Osteocyte (in vitro differentiated cells): ENCODE data around the gene GNA12. TPM values are rescaled to one million over a fixed set of nuclear protein-coding genes. Genes with fewer than 3 reads are reported as not detected.

ENCODE experiments used
- DNase-seq: peaks from one replicate; pipeline ENCODE4 v3.0.0; 2021; ENCODE audit warnings: mixed read lengths; ENCODE audit not compliant: unreplicated experiment; ENCODE audit errors: extremely low spot score
- H3K27ac Mint-ChIP-seq: one replicate; pipeline ENCODE4 v1.8.0; 2021; ENCODE audit warnings: mild to moderate bottlenecking, mixed read lengths; ENCODE audit not compliant: unreplicated experiment
- H3K27me3 Mint-ChIP-seq: one replicate; pipeline ENCODE4 v1.8.0; 2021; ENCODE audit warnings: mixed read lengths; ENCODE audit not compliant: unreplicated experiment
- H3K36me3 Mint-ChIP-seq: one replicate; pipeline ENCODE4 v1.8.0; 2021; ENCODE audit warnings: mixed read lengths; ENCODE audit not compliant: unreplicated experiment
- H3K4me1 Mint-ChIP-seq: one replicate; pipeline ENCODE4 v1.8.0; 2021; ENCODE audit warnings: mixed read lengths; ENCODE audit not compliant: unreplicated experiment
- H3K4me3 Mint-ChIP-seq: one replicate; pipeline ENCODE4 v1.8.0; 2021; ENCODE audit warnings: mild to moderate bottlenecking, moderate library complexity, mixed read lengths; ENCODE audit not compliant: unreplicated experiment
- H3K9me3 Mint-ChIP-seq: one replicate; pipeline ENCODE4 v1.8.0; 2021; ENCODE audit warnings: mixed read lengths; ENCODE audit not compliant: unreplicated experiment
- total RNA-seq: library from RNA; stranded (reverse); gene quantifications from 2 replicates; pipeline ENCODE4 v1.2.1, GENCODE V29; 2021
- TF ChIP-seq, protein P1 (sequence below): fragments of 200-600 bp; sonication (generic); IDR thresholded peaks from 2 replicates; pipeline ENCODE4 v1.5.0; 2021; ENCODE audit warnings: antibody characterized with exemption, mild to moderate bottlenecking, moderate library complexity

GNA12 gene
- total RNA-seq, 1 donor from 2014 or later, result 69.5 TPM

DNA sequence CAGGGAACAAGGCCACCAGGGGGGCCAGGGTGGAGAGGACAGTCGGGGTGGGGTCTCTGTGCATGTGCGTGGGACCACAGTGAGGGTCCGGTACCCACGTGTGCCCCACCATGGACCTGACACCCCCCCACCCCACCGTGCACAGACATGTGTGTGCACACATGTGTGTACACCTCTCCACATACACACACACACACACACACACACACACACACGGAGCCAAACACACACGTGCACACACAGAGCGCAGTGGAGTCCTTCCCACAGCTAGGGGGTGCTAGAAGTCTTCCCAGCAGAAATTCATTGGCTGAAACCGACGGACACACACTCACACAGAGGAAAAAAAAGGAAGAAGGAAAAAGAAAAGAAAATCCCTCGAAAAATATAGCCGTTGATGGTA, 42.8 kb upstream of the GNA12 start:
- Mint-ChIP-seq H3K36me3 (no peaks in the 10 kb centered on the region), H3K4me3 (no peak overlapping the region), H3K4me1 (peaks cover 2% of the 10 kb centered on the region), H3K27ac (no peak overlapping the region), H3K27me3 (peaks cover 11% of the 10 kb centered on the region), H3K9me3 (no peaks in the 10 kb centered on the region)
- TF ChIP-seq, protein P1, sequence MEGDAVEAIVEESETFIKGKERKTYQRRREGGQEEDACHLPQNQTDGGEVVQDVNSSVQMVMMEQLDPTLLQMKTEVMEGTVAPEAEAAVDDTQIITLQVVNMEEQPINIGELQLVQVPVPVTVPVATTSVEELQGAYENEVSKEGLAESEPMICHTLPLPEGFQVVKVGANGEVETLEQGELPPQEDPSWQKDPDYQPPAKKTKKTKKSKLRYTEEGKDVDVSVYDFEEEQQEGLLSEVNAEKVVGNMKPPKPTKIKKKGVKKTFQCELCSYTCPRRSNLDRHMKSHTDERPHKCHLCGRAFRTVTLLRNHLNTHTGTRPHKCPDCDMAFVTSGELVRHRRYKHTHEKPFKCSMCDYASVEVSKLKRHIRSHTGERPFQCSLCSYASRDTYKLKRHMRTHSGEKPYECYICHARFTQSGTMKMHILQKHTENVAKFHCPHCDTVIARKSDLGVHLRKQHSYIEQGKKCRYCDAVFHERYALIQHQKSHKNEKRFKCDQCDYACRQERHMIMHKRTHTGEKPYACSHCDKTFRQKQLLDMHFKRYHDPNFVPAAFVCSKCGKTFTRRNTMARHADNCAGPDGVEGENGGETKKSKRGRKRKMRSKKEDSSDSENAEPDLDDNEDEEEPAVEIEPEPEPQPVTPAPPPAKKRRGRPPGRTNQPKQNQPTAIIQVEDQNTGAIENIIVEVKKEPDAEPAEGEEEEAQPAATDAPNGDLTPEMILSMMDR, result peak; percentile 74
- no peak for DNase-seq

- Mint-ChIP-seq H3K4me1 (peaks cover 2% of the 10 kb centered on the region), H3K27ac (no peak overlapping the region), H3K9me3 (no peaks in the 10 kb centered on the region), H3K4me3 (no peak overlapping the region), H3K36me3 (no peaks in the 10 kb centered on the region), H3K27me3 (peaks cover 11% of the 10 kb centered on the region)
- TF ChIP-seq, protein P1, result no peak
- DNase-seq, result no peak
Observed at GRCh38 chr7:2886391-2886790, 42.3 kb upstream of the GNA12 start.

GRCh38 chr7:2884161-2884560, 40.1 kb upstream of the GNA12 start:
- Mint-ChIP-seq H3K36me3 (no peaks in the 10 kb centered on the region), H3K4me3 (no peak overlapping the region), H3K4me1 (peaks cover 2% of the 10 kb centered on the region), H3K9me3 (no peaks in the 10 kb centered on the region), H3K27me3 (peaks cover 13% of the 10 kb centered on the region), H3K27ac (no peak overlapping the region)
- no peak for DNase-seq
- TF ChIP-seq, protein P1, result no peak

DNA sequence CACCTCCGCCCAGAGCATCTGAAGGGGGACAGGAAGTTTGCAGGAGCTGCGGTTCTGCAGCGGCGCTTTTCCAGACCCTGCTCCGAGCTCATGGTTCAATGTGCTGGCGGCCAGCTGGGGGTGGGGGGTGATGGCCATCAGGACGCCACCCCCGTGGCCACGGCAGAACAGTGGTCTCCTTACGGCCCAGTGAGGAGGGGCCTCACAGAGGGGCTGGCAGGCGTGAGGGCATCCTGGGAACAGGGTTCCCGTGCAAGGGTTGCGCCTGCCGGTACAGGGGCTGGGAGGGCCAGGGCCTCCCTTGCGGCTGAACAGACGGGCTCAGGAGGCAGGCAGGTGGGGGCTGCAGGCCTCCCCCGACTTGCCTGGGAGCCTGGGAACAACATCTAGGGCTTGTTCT, 39.0 kb upstream of the GNA12 start:
- H3K9me3 Mint-ChIP-seq, result no peaks in the 10 kb centered on the region
- peaks cover 13% of the 10 kb centered on the region for H3K27me3 Mint-ChIP-seq
- no peak overlapping the region for H3K4me3 Mint-ChIP-seq
- no peaks in the 10 kb centered on the region for H3K36me3 Mint-ChIP-seq
- DNase-seq, result no peak
- TF ChIP-seq, protein P1, result no peak
- no peak overlapping the region for H3K27ac Mint-ChIP-seq
- H3K4me1 Mint-ChIP-seq, result peaks cover 4% of the 10 kb centered on the region

GRCh38 chr7:2882111-2882510, 38.0 kb upstream of the GNA12 start:
- H3K27me3 Mint-ChIP-seq, result peaks cover 12% of the 10 kb centered on the region
- no peak for DNase-seq
- H3K9me3 Mint-ChIP-seq, result no peaks in the 10 kb centered on the region
- no peak overlapping the region for H3K4me3 Mint-ChIP-seq
- peaks cover 3% of the 10 kb centered on the region for H3K4me1 Mint-ChIP-seq
- TF ChIP-seq, protein P1, result no peak
- H3K36me3 Mint-ChIP-seq, result no peaks in the 10 kb centered on the region
- H3K27ac Mint-ChIP-seq, result no peak overlapping the region
